ENCODE measurements around the gene ARVCF.
A peak's percentile ranks its signal among the peaks of the same experiment; 100 is the strongest.

ARVCF gene

DNA sequence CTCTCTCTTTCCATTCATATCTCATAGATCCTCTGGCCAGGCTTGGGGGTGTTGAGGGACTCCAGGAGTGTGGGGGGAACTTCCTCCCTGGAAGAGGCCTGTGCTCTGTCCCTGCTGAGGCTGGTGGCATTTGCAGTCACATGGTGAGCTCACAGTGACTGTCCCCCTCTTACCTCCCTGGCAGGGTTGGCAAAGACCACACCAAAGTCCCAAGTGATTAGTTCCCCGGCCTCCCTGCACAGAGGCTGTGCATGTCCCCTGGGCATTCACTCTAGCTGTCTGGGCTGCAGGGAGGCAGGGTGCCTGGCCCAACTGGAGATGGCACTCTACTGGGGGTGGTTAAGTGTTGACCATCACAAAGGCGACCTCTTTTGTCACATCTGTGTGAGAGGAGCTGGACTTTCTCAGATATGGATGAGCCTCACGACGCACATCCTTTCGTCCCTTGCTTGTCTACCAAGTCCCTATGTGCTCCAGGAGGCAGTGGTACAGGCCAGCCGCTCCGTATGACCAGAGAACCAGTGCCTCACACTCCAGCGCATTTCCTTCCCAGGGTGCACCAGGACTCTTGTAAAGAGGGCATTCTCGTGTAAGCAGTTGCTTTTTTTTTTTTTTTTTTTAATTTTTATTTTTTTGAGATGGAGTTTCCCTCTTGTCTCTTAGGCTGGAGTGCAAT lies 13.1 kb upstream of the ARVCF start:
- no peak for DNase-seq (ENCODE audit: low read depth)

GRCh38 chr22:20028855-20029549 lies 12.4 kb upstream of the ARVCF start:
- DNase-seq (ENCODE audit: low read depth): no peak

- no peak for DNase-seq (ENCODE audit: low read depth)
These were observed 11.6 kb upstream of the ARVCF start for GRCh38 chr22:20027966-20028854.

DNA sequence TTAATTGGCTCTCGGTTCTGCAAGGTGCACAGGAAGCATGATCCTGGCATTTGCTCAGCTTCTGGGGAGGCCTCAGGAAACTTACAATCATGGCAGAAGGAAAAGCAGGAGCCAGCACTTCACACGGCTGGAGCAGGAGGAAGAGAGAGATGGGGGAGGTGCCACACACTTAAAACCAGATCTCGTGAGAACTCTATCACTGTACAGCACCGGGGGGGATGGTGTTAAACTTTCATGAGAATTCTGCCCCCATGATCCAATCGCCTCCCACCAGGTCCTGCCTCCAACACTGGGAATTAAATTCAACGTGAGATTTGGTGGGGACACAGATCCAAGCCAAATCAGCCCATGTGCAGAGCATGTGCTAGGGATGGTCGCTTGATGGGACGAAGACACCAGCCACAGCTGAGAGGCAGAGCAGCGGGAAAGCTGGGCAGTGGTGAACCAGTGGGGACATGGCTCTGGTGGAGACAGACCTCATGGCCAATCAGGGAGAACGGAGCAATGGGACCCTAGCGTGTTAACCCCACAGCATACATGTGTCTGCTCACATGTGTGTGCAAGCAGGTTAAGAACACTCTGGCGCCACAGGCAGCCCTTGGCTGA lies 10.5 kb upstream of the ARVCF start:
- no peak for DNase-seq (ENCODE audit: low read depth)

GRCh38 chr22:20026204-20026908 lies 9.7 kb upstream of the ARVCF start:
- no peak for DNase-seq (ENCODE audit: low read depth)

DNA sequence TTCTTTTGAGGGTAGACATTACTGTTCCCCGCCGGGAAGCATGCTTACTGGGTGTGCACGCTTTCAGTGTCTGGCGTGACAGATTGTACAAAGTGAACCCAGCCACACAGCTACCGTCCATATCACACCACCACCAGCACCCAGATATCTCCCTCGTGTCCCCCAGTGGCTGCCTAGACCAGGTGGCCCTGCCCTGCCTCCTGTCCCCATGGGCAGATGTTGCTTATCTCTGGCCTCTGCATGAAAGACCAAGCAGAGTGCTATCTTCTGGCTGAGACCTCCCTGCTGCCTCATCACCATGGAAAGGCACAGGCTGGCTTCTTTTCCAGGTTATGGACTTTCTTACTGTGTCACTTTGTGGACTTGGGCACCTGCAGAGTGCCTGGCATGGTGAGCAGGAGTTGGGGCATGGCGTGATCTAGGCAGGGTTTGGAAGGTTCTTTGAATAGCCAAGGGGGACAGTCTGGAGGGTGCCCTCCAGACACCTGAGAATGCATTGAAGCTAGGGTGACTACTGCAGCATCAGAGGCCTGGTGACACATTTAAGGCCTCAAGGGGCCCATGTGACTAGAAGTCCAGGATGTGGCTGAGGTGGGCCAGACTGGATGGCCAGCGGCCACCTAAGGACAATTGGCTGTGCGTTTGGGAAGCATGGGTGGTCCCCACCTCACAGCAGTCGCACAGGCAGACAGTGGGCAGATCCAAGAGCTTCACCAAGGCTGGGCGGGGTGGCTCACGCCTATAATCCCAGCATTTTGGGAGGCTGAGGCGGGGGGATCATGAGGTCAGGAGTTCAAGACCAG lies 9.0 kb upstream of the ARVCF start:
- no peak for DNase-seq (ENCODE audit: low read depth)

- DNase-seq (ENCODE audit: low read depth): no peak
These were observed 8.2 kb upstream of the ARVCF start for GRCh38 chr22:20024650-20025397.

GRCh38 chr22:20024225-20024624 lies 7.6 kb upstream of the ARVCF start:
- DNase-seq (ENCODE audit: low read depth): no peak

DNA sequence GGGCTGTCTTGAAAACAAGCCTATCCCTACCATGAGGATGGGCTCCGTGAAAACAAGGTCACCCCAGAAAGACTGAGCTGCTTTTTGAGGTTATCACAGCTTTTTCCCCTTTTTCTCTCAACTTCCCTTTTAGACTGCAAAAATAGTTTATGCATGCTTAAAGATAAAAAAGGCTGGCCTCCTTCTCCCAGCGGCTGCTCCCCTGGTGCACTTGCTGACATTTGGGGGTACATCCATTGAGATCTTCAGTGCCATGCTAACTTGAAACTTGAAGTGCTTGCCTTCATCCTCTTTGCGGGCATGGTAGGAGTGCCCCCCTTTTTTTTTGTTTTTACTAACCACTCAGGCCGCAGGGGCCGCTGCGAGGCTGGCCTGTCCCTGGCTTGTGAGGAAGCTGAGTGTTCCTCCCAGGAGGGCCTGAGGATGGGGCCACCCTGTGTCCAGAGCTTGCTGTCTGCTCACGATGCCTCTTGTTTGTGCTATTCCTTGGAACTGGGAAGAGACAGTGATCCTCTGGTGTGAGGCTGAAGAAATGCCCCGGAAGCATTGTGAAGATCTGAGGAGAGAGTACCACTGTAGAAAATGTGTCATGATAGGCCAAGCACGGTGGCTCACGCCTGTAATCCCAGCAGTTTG lies 6.5 kb upstream of the ARVCF start:
- DNase-seq (ENCODE audit: low read depth): no peak

DNA sequence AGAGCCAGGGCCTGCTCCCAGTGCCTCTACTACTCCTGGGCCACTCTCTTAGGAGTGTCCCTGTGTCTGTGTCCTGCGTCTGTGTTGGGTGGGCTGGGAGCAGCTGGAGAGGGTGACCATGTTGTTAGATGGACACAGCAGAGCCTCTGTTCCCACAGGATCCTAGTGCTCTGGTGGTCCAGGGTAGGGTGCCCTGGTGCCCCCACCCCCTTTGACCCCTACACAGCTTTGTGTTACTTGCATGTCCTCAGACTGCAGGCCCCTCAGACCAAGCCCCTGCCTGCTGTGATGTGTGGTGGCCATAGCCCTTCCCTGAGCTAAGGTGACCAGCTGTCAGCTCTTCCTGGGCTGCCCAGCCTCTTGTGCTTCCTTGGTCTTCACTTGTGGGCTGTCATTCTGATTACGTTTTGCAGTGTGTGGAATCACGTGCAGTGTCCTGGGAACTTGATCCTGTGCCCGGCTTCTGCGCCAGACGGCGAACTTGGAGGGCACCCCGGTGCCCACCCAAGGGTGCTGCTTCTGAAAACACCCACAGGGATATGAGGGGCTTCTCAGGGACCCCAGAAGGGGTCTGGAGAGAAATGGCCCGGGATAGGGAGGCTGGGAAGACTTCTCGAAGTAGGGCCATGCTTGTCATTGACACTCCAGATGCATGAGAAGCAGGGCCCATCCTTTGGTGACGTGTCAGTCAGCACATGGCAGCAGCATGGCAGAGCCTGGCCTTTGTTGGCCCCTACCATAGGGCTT lies 5.8 kb upstream of the ARVCF start:
- DNase-seq (ENCODE audit: low read depth): no peak

- no peak for DNase-seq (ENCODE audit: low read depth)
These were observed 4.9 kb upstream of the ARVCF start for GRCh38 chr22:20021196-20022181.

GRCh38 chr22:20020533-20021195 lies 4.0 kb upstream of the ARVCF start, which contains the start of gene TANGO2:
Gene TANGO2, plus strand, starts transcription at chr22:20021110. Its CDS starts 15,689 bp downstream, at chr22:20036799.
- DNase-seq (ENCODE audit: low read depth): peak; percentile 47

- no peak for DNase-seq (ENCODE audit: low read depth)
These were observed 3.3 kb upstream of the ARVCF start for GRCh38 chr22:20019661-20020532.

DNA sequence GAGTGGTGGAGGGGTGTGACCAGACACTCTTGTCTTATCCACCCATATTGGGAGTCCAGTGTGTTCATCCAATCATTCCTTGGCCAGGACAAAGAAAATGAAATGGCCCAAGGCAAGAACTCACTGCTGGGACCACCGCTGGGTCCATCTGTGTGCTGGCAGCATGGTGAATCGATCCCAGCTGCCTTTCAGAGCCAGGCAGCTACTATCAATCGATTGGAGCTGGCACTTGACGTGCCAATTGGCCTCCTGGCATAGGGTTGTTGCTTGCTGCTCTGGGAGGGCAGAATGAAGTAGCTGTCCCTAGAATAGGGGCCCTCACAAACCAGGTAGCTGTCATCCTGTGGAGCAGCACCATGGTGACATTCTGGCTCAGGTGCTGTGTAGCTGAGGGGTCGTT lies 1.4 kb upstream of the ARVCF start:
- DNase-seq (ENCODE audit: low read depth): no peak

DNA sequence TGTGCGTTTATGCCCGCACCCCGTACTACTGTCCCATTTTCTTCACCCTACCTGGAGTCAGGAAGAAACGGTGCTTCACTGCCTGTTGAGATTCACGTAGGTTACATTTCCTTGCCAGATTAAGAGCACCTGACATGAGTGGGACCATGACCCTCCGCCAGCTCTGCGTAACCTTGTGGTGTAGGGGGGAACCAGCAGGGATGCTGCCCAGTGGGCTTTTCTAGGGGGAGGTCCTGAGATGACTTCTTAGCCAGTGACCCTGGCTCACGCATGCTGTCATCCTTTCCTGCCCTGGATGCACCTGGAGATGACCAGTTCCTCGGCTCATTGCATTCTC lies 967 bp upstream of the ARVCF start:
- DNase-seq (ENCODE audit: low read depth): no peak

All from HS-27A (cell line).